DND-41 (cell line): ENCODE measurements around the gene TUBB6.

Experiments used
- CTCF ChIP-seq: IDR thresholded peaks from 2 replicates; pipeline ENCODE4 v1.5.1; 2012; ENCODE audit warnings: borderline replicate concordance, low read length, moderate library complexity, mild to moderate bottlenecking; ENCODE audit not compliant: poor library complexity, severe bottlenecking; ENCODE audit errors: extremely low read depth
- EZH2 ChIP-seq: IDR thresholded peaks from 3 replicates; pipeline ENCODE4 v1.6.1; 2012; ENCODE audit warnings: borderline replicate concordance, low read depth, mild to moderate bottlenecking, moderate library complexity, low read length, inconsistent platforms; ENCODE audit not compliant: severe bottlenecking

- TF ChIP-seq CTCF (no peak), EZH2 (no peak)
Observed at GRCh38 chr18:12296087-12296403, 12.0 kb upstream of the TUBB6 start.
